Measurements from ENCODE around the gene GMEB2.

The GMEB2 gene

GRCh38 chr20:63578224-63579016 is 48.5 kb downstream of the GMEB2 start:
- DNase-seq (ENCODE audit: low spot score), result no peak
- TF ChIP-seq CTCF (IDR thresholded peaks at IDR 0.05; ENCODE audit: extremely low read depth, missing control alignments), result no peak

GRCh38 chr20:63577317-63577894 is 49.5 kb downstream of the GMEB2 start:
- DNase-seq (ENCODE audit: low spot score), result no peak
- TF ChIP-seq CTCF (IDR thresholded peaks at IDR 0.05; ENCODE audit: extremely low read depth, missing control alignments), result no peak

- DNase-seq (ENCODE audit: low spot score), result no peak
- TF ChIP-seq CTCF (IDR thresholded peaks at IDR 0.05; ENCODE audit: extremely low read depth, missing control alignments), result no peak
Observed at GRCh38 chr20:63576311-63576710, 50.6 kb downstream of the GMEB2 start.

- DNase-seq (ENCODE audit: low spot score), result no peak
- no peak for TF ChIP-seq CTCF (IDR thresholded peaks at IDR 0.05; ENCODE audit: extremely low read depth, missing control alignments)
Observed at GRCh38 chr20:63574829-63575743, 51.8 kb downstream of the GMEB2 start.

GRCh38 chr20:63574156-63574828 is 52.6 kb downstream of the GMEB2 start, which contains the start of gene HELZ2:
Gene HELZ2, minus strand, starts transcription at chr20:63574239. Its CDS starts 1,854 bp downstream, at chr20:63572385.
- DNase-seq (ENCODE audit: low spot score), result peak; percentile 94
- TF ChIP-seq CTCF (IDR thresholded peaks at IDR 0.05; ENCODE audit: extremely low read depth, missing control alignments), result no peak

GRCh38 chr20:63573647-63574131 is 53.2 kb downstream of the GMEB2 start:
- no peak for TF ChIP-seq CTCF (IDR thresholded peaks at IDR 0.05; ENCODE audit: extremely low read depth, missing control alignments)
- DNase-seq (ENCODE audit: low spot score), result no peak

Measured in GM20000 (cell line).